Hepatocyte (in vitro differentiated cells): ENCODE data around the gene CCDC28B. TPM values are rescaled to one million over a fixed set of nuclear protein-coding genes. Genes with fewer than 3 reads are reported as not detected.

ENCODE experiments used
- DNase-seq: peaks from one replicate; pipeline ENCODE4 v3.0.0-alpha.2; 2016; ENCODE audit warnings: low spot score
- H2AFZ ChIP-seq: fragments of 200-600 bp; sonication (generic); 2 replicates; pipeline ENCODE4 v1.6.0; 2016; ENCODE audit warnings: antibody characterized with exemption, mild to moderate bottlenecking
- H3K27ac ChIP-seq: fragments of 200-600 bp; sonication (generic); 2 replicates; pipeline ENCODE4 v1.5.1; 2016; ENCODE audit warnings: mild to moderate bottlenecking
- H3K27me3 ChIP-seq: fragments of 200-600 bp; sonication (generic); 2 replicates; pipeline ENCODE4 v1.6.1; 2016
- H3K36me3 ChIP-seq: fragments of 200-600 bp; sonication (generic); replicated peaks from 2 replicates; pipeline ENCODE4 v1.5.1; 2016; ENCODE audit warnings: low read depth; ENCODE audit not compliant: insufficient read depth
- H3K4me1 ChIP-seq: fragments of 200-600 bp; sonication (generic); 2 replicates; pipeline ENCODE4 v1.5.1; 2016; ENCODE audit warnings: mild to moderate bottlenecking, moderate library complexity; ENCODE audit not compliant: insufficient read depth
- H3K4me2 ChIP-seq: fragments of 200-600 bp; sonication (generic); 2 replicates; pipeline ENCODE4 v1.6.0; 2016
- H3K4me3 ChIP-seq: fragments of 200-600 bp; sonication (generic); 2 replicates; pipeline ENCODE4 v1.5.1; 2016; ENCODE audit warnings: mild to moderate bottlenecking
- H3K79me2 ChIP-seq: fragments of 200-600 bp; sonication (generic); 2 replicates; pipeline ENCODE4 v1.6.0; 2017; ENCODE audit warnings: mild to moderate bottlenecking
- H3K9me2 ChIP-seq: fragments of 200-600 bp; sonication (generic); replicated peaks from 2 replicates; pipeline ENCODE4 v1.6.0; 2017; ENCODE audit warnings: mild to moderate bottlenecking; ENCODE audit not compliant: insufficient read depth
- H3K9me3 ChIP-seq: fragments of 200-600 bp; sonication (generic); 2 replicates; pipeline ENCODE4 v1.5.1; 2016; ENCODE audit warnings: low read depth, mild to moderate bottlenecking
- H4K20me1 ChIP-seq: fragments of 200-600 bp; sonication (generic); 2 replicates; pipeline ENCODE4 v1.6.0; 2016; ENCODE audit warnings: mild to moderate bottlenecking; ENCODE audit not compliant: insufficient read depth, poor library complexity, severe bottlenecking
- CTCF ChIP-seq: fragments of 200-600 bp; sonication (generic); IDR thresholded peaks from 2 replicates; pipeline ENCODE4 v1.5.1; 2016; ENCODE audit warnings: antibody characterized with exemption, mild to moderate bottlenecking; ENCODE audit not compliant: poor library complexity
- EZH2 ChIP-seq: fragments of 200-600 bp; sonication (generic); IDR thresholded peaks from 2 replicates; pipeline ENCODE4 v1.6.1; 2016; ENCODE audit warnings: antibody characterized with exemption, mild to moderate bottlenecking, borderline replicate concordance
- EZH2phosphoT487 ChIP-seq: fragments of 200-600 bp; sonication (generic); IDR thresholded peaks from one replicate; pipeline ENCODE4 v1.6.1; 2018; ENCODE audit warnings: antibody characterized with exemption, mild to moderate bottlenecking, low read depth, moderate library complexity; ENCODE audit not compliant: unreplicated experiment, severe bottlenecking
- WGBS: methylation state at CpG from one replicate; pipeline ENCODE4 v1.1.6; 2016; ENCODE audit warnings: low lambda C conversion rate; ENCODE audit errors: missing lambda C conversion rate; 5-methylcytosine and 5-hydroxymethylcytosine counted together
- polyA plus RNA-seq: library from polyadenylated mRNA; unstranded; fragments of >200 nt; fragmentation: Nextera tagmentation; extraction: Ambion mirVana; gene quantifications from 2 replicates; pipeline ENCODE4 v1.2.1, GENCODE V29; 2016
- total RNA-seq: library from RNA; depleted of rRNA; stranded (reverse); fragments of >200 nt; gene quantifications from 2 replicates; pipeline ENCODE4 v1.2.3, GENCODE V29; 2014

The CCDC28B gene
- total and polyA plus RNA-seq, 2 experiments from 2014 or later: 15.8 to 29.5 TPM

GRCh38 chr1:32249831-32250525 is 49.6 kb downstream of the CCDC28B start:
- WGBS: 67% methylated on average over 9 of the region's 9 CpGs
- no peaks in the 10 kb centered on the region for H3K36me3 ChIP-seq
- no peaks in the 10 kb centered on the region for H3K79me2 ChIP-seq
- H3K27me3 ChIP-seq: no peaks in the 10 kb centered on the region
- no peak overlapping the region for H2AFZ ChIP-seq
- H3K4me3 ChIP-seq: no peak overlapping the region
- no peaks in the 10 kb centered on the region for H3K9me3 ChIP-seq
- no peak overlapping the region for H3K4me2 ChIP-seq
- no peaks in the 10 kb centered on the region for H3K9me2 ChIP-seq
- peak; percentile 45 for DNase-seq
- TF ChIP-seq EZH2phosphoT487: no peak
- no peak for TF ChIP-seq EZH2
- no peak for TF ChIP-seq CTCF
- H4K20me1 ChIP-seq: no peaks in the 10 kb centered on the region
- no peak overlapping the region for H3K27ac ChIP-seq
- H3K4me1 ChIP-seq: peaks cover 4% of the 10 kb centered on the region

GRCh38 chr1:32250893-32251716 is 50.7 kb downstream of the CCDC28B start, which contains the start of gene LCK:
TSS of gene LCK (plus strand) at chr1:32251265. CDS start at chr1:32274330, 23,065 bp downstream.
- TF ChIP-seq CTCF: no peak
- TF ChIP-seq EZH2phosphoT487: no peak
- TF ChIP-seq EZH2: no peak
- Histone ChIP-seq H3K4me3 (no peak within 1 kb of the TSS), H3K9me3 (no peaks in the 10 kb centered on the region), H3K4me1 (peaks cover 4% of the 10 kb centered on the region), H3K4me2 (no peak within 1 kb of the TSS), H3K27ac (no peak within 1 kb of the TSS), H2AFZ (no peak within 1 kb of the TSS), H3K9me2 (no peaks in the 10 kb centered on the region), H3K79me2 (no peaks in the 10 kb centered on the region), H4K20me1 (no peaks in the 10 kb centered on the region), H3K36me3 (no peaks in the 10 kb centered on the region), H3K27me3 (no peaks in the 10 kb centered on the region)
- 89% methylated on average over 25 of the region's 25 CpGs for WGBS
- DNase-seq: no peak

Other genes starting within 250 kb of the CCDC28B start
- 88.4 and 98.7 TPM in 2 replicates for gene KHDRBS1, start 186.7 kb upstream of the CCDC28B start, total RNA-seq
- 81.9 and 92.0 TPM in 2 replicates for gene KHDRBS1, start 186.7 kb upstream of the CCDC28B start, polyA plus RNA-seq
- 3.6 and 5.1 TPM in 2 replicates for gene TMEM39B, start 127.7 kb upstream of the CCDC28B start, total RNA-seq
- gene TMEM39B, start 127.7 kb upstream of the CCDC28B start, polyA plus RNA-seq: 3.9 and 5.3 TPM in 2 replicates
- gene KPNA6, start 92.5 kb upstream of the CCDC28B start, total RNA-seq: 48.3 and 48.5 TPM in 2 replicates
- gene KPNA6, start 92.5 kb upstream of the CCDC28B start, polyA plus RNA-seq: 27.7 and 30.3 TPM in 2 replicates
- gene TXLNA, start 20.9 kb upstream of the CCDC28B start, total RNA-seq: 50.5 and 52.7 TPM in 2 replicates
- 37.1 and 41.2 TPM in 2 replicates for gene TXLNA, start 20.9 kb upstream of the CCDC28B start, polyA plus RNA-seq
- gene IQCC, start 5.1 kb downstream of the CCDC28B start, total RNA-seq: 1.5 and 1.9 TPM in 2 replicates
- 1.5 and 3.4 TPM in 2 replicates for gene IQCC, start 5.1 kb downstream of the CCDC28B start, polyA plus RNA-seq
- gene DCDC2B, start 8.5 kb downstream of the CCDC28B start, total RNA-seq: not detected in 2 replicates
- 0.17 and 0.96 TPM in 2 replicates for gene DCDC2B, start 8.5 kb downstream of the CCDC28B start, polyA plus RNA-seq
- 11.9 and 14.8 TPM in 2 replicates for gene TMEM234, start 21.8 kb downstream of the CCDC28B start, total RNA-seq
- gene TMEM234, start 21.8 kb downstream of the CCDC28B start, polyA plus RNA-seq: 27.4 and 38.6 TPM in 2 replicates
- 207 and 227 TPM in 2 replicates for gene EIF3I, start 21.8 kb downstream of the CCDC28B start, total RNA-seq
- gene EIF3I, start 21.8 kb downstream of the CCDC28B start, polyA plus RNA-seq: 177 and 183 TPM in 2 replicates
- 0.16 and 0.53 TPM in 2 replicates for gene FAM167B, start 46.6 kb downstream of the CCDC28B start, total RNA-seq
- 0.75 TPM in 1 of 2 replicates, not detected in the other for gene FAM167B, start 46.6 kb downstream of the CCDC28B start, polyA plus RNA-seq
- gene LCK, start 50.7 kb downstream of the CCDC28B start, total RNA-seq: 0.40 and 0.68 TPM in 2 replicates
- 0.79 and 0.94 TPM in 2 replicates for gene LCK, start 50.7 kb downstream of the CCDC28B start, polyA plus RNA-seq
- gene HDAC1, start 91.5 kb downstream of the CCDC28B start, total RNA-seq: 94.6 and 95.8 TPM in 2 replicates
- gene HDAC1, start 91.5 kb downstream of the CCDC28B start, polyA plus RNA-seq: 108 and 117 TPM in 2 replicates
- gene MARCKSL1, start 135.6 kb downstream of the CCDC28B start, total RNA-seq: 143 and 149 TPM in 2 replicates
- gene MARCKSL1, start 135.6 kb downstream of the CCDC28B start, polyA plus RNA-seq: 346 and 358 TPM in 2 replicates
- 4.2 and 5.4 TPM in 2 replicates for gene FAM229A, start 161.9 kb downstream of the CCDC28B start, total RNA-seq
- gene FAM229A, start 161.9 kb downstream of the CCDC28B start, polyA plus RNA-seq: 3.4 and 5.2 TPM in 2 replicates
- 1.4 TPM in 1 of 2 replicates, not detected in the other for gene TSSK3, start 161.9 kb downstream of the CCDC28B start, total RNA-seq
- gene TSSK3, start 161.9 kb downstream of the CCDC28B start, polyA plus RNA-seq: 1.4 and 1.5 TPM in 2 replicates
- 69.6 and 80.5 TPM in 2 replicates for gene BSDC1, start 193.8 kb downstream of the CCDC28B start, total RNA-seq
- 56.2 and 65.7 TPM in 2 replicates for gene BSDC1, start 193.8 kb downstream of the CCDC28B start, polyA plus RNA-seq